ENCODE results near the gene DKC1.
"Not testable (repeated sequence)": the region's sequence is repeated elsewhere in the genome, so short reads cannot be mapped to it uniquely, and the experiment has no call there.

The DKC1 gene

DNA sequence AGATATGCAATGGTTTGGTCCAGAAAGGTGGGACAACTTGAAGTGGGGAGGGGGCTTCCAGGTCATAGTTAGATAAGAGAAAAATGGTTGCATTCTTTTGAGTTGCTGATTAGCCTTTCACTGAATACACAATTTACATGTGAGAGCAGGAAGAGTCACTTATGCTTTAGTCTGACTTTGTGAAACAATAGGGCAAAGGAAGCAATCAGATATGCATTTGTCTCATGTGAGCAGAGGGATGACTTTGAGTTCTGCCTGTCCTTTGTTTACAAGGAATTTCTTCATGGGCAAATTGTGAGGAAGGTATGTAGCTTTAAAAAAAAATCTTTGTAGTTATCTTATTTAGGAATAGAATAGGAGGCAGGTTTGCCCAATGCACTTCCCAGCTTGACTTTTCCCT, 58.9 kb downstream of the DKC1 start:
- DNase-seq: no peak

GRCh38 chrX:154822029-154822428, 59.4 kb downstream of the DKC1 start:
- DNase-seq: no peak

DNA sequence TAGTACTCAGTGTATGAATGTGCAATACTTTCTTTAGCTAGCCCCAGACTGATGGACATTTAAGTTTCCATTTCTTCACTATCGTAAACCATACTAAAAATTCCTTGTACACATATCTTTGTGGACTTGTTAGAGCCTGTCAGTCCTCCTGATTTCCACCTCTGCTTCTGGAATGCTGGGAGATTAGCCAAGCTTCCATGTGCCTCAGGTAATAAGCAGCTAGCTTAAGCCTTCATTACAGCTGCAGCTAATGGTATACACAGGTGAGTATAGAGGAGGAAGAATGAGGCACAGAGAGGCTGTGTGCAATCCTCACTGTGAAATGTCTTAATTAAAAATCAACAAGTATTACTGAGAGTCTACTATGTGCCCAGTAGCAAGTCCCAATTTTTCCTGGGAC, 62.0 kb downstream of the DKC1 start:
- DNase-seq: no peak

GRCh38 chrX:154825586-154825985, 62.9 kb downstream of the DKC1 start:
- not testable (repeated sequence) for DNase-seq

Data from fibroblast of skin of right biceps (primary cell).